Fibroblast of skin of scalp (primary cell): ENCODE results near the gene TEX54.
A peak's percentile ranks its signal among the peaks of the same experiment; 100 is the strongest.

Experiments
- DNase-seq: peaks from one replicate; pipeline ENCODE4 v3.0.0-alpha.2; 2013

Gene TEX54

DNA sequence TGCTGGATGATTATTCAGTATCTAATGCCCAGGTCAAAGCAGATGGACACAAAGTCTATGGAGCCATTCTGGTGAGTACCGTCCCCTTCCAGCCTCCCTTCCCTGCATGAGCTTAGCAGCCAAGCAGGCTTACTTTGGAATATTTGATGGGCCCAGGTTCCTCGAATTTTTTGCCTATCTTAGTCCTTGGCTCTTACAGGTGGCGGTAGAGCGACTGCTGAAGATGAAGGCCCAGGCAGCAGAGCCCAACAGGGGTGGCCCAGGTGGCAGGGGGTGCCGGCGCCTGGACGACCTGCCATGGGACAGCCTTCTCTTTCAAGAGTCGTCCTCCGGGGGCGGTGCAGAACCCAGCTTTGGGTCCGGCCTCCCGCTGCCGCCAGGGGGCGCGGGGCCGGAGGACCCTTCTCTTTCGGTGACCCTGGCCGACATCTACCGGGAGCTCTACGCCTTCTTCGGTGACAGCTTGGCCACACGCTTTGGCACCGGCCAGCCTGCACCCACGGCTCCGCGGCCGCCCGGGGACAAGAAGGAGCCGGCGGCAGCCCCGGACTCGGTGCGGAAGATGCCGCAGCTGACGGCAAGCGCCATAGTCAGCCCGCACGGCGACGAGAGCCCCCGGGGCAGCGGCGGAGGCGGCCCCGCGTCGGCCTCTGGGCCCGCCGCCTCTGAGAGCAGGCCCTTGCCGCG lies 46.2 kb downstream of the TEX54 start:
- DNase-seq, result peak; percentile 86

DNA sequence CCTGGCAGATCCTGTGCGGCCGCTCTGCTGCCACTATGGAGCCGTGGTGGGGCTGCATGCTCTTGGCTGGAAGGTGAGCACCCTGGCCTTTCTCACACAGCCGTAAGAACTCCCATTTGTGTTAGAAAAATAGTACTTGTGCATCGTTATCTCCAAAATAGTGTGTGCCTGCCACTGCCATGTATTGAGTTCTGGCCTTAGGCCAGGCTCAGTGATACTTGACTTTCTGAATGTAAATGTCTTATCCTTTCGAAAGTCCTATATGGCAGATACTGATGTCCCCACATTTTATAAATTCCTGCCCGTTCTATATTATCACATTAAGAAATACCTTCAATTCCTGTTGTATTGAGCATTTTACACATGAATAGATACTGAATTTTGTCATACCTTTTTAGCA lies 49.9 kb downstream of the TEX54 start:
- no peak for DNase-seq
